HEK293 (cell line): ENCODE results near the gene GCSH.

Experiments
- CTCF ChIA-PET: fragments of 350-600 bp; formaldehyde crosslinking; extraction: SDS; loops from one replicate; lab custom pipeline; 2021; ENCODE audit warnings: antibody characterized with exemption; lab: Yijun Ruan, JAX
- POLR2A ChIA-PET: fragments of 300-600 bp; formaldehyde crosslinking; extraction: SDS; loops from one replicate; lab custom pipeline; 2020; ENCODE audit warnings: antibody characterized with exemption, inconsistent platforms; lab: Yijun Ruan, JAX
- H3K27ac ChIP-seq: fragments of 200-500 bp; sonication (Bioruptor generic); 2 replicates; pipeline ENCODE4 v1.5.1; 2014; ENCODE audit warnings: low read depth, low read length, control low read depth, inconsistent platforms; ENCODE audit errors: extremely low read depth
- H3K36me3 ChIP-seq, 2 experiments: fragments of 200-500 bp in 1 of 2; sonication (Bioruptor generic) in 1 of 2; 1 replicate in 1 of 2; 2 replicates in 1 of 2; pipeline ENCODE4 v1.5.1; 2014 to 2017; ENCODE audit warnings: inconsistent platforms in 2 of 2, low read length in 2 of 2; ENCODE audit not compliant: control insufficient read depth in 2 of 2, insufficient read depth in 1 of 2
- H3K4me1 ChIP-seq: fragments of 200-500 bp; sonication (Bioruptor generic); 2 replicates; pipeline ENCODE4 v1.5.1; 2014; ENCODE audit warnings: mild to moderate bottlenecking, low read length, inconsistent platforms; ENCODE audit not compliant: control insufficient read depth, insufficient read depth
- H3K4me3 ChIP-seq: 2 replicates; pipeline ENCODE4 v1.5.1; 2011; ENCODE audit warnings: low read depth, mild to moderate bottlenecking, control low read depth, low read length, moderate library complexity
- H3K9me3 ChIP-seq: fragments of 200-500 bp; sonication (Bioruptor generic); 2 replicates; pipeline ENCODE4 v1.5.1; 2014; ENCODE audit warnings: low read depth, low read length, inconsistent platforms; ENCODE audit not compliant: control insufficient read depth, insufficient read depth
- ELK4 ChIP-seq: IDR thresholded peaks from 2 replicates; pipeline ENCODE4 v1.6.1; 2011; ENCODE audit warnings: mild to moderate bottlenecking, low read depth, low read length, borderline replicate concordance
- PATZ1 ChIP-seq: fragments of 450-650 bp; formaldehyde crosslinking; IDR thresholded peaks from 2 replicates; pipeline ENCODE4 v1.5.1; 2016; ENCODE audit warnings: missing biosample characterization, missing genetic modification characterization
- SCRT1 ChIP-seq: fragments of 450-650 bp; formaldehyde crosslinking; IDR thresholded peaks from 2 replicates; pipeline ENCODE4 v1.5.1; 2016; ENCODE audit warnings: missing biosample characterization, missing genetic modification characterization, borderline replicate concordance
- SCRT2 ChIP-seq: fragments of 450-650 bp; formaldehyde crosslinking; IDR thresholded peaks from 2 replicates; pipeline ENCODE4 v1.5.1; 2016; ENCODE audit warnings: missing biosample characterization, missing genetic modification characterization
- ZBTB11 ChIP-seq: fragments of 450-650 bp; formaldehyde crosslinking; conservative IDR thresholded peaks from 2 replicates; pipeline ENCODE4 v1.5.1; 2016; ENCODE audit warnings: low read depth, missing biosample characterization, missing genetic modification characterization
- ZNF169 ChIP-seq: fragments of 450-650 bp; formaldehyde crosslinking; IDR thresholded peaks from 2 replicates; pipeline ENCODE4 v1.5.1; 2016; ENCODE audit warnings: missing biosample characterization, missing genetic modification characterization
- ZNF18 ChIP-seq: fragments of 450-650 bp; formaldehyde crosslinking; IDR thresholded peaks from 2 replicates; pipeline ENCODE4 v1.5.1; 2016; ENCODE audit warnings: missing biosample characterization, missing genetic modification characterization
- ZNF23 ChIP-seq: fragments of 450-650 bp; formaldehyde crosslinking; IDR thresholded peaks from 2 replicates; pipeline ENCODE4 v1.5.1; 2016; ENCODE audit warnings: missing biosample characterization, missing genetic modification characterization, borderline replicate concordance
- ZNF501 ChIP-seq: fragments of 450-650 bp; formaldehyde crosslinking; IDR thresholded peaks from 2 replicates; pipeline ENCODE4 v1.5.1; 2016; ENCODE audit warnings: missing biosample characterization, missing genetic modification characterization
- ZNF518A ChIP-seq: fragments of 450-650 bp; formaldehyde crosslinking; conservative IDR thresholded peaks from 2 replicates; pipeline ENCODE4 v1.5.1; 2016; ENCODE audit warnings: low read depth, missing biosample characterization, missing genetic modification characterization
- ZNF610 ChIP-seq: fragments of 450-650 bp; formaldehyde crosslinking; IDR thresholded peaks from 2 replicates; pipeline ENCODE4 v1.5.1; 2016; ENCODE audit warnings: missing biosample characterization, missing genetic modification characterization, borderline replicate concordance
- ZNF639 ChIP-seq: fragments of 450-650 bp; formaldehyde crosslinking; IDR thresholded peaks from 2 replicates; pipeline ENCODE4 v1.5.1; 2016; ENCODE audit warnings: missing biosample characterization, missing genetic modification characterization
- ZSCAN30 ChIP-seq: fragments of 450-650 bp; IDR thresholded peaks from 2 replicates; pipeline ENCODE4 v1.5.1; 2018; ENCODE audit warnings: missing biosample characterization, mild to moderate bottlenecking, missing genetic modification characterization, moderate library complexity
- ZSCAN4 ChIP-seq: fragments of 450-650 bp; formaldehyde crosslinking; IDR thresholded peaks from 2 replicates; pipeline ENCODE4 v1.5.1; 2017; ENCODE audit warnings: missing biosample characterization, missing genetic modification characterization

The GCSH gene

GRCh38 chr16:81107511-81107910 is 11.3 kb upstream of the GCSH start:
- no peaks in the 10 kb centered on the region for H3K4me1 ChIP-seq
- H3K9me3 ChIP-seq, result no peaks in the 10 kb centered on the region
- H3K27ac ChIP-seq, result no peak overlapping the region
- H3K36me3 ChIP-seq, result no peaks in the 10 kb centered on the region
- POLR2A ChIA-PET, result no interaction called here
- no peak for TF ChIP-seq ZNF501 (tag by site-specific recombination)
- TF ChIP-seq ZNF639, result no peak
- no peak for TF ChIP-seq ZSCAN4 (tag by site-specific recombination)
- no peak for TF ChIP-seq ZBTB11 (tag by site-specific recombination)
- TF ChIP-seq PATZ1, result no peak
- TF ChIP-seq SCRT2 (tag by site-specific recombination), result no peak
- TF ChIP-seq SCRT1 (tag by site-specific recombination), result no peak
- no peak for TF ChIP-seq ZNF610 (tag by site-specific recombination)
- no peak for TF ChIP-seq ZNF23 (tag by site-specific recombination)
- no peak for TF ChIP-seq ZNF518A (tag by site-specific recombination)
- TF ChIP-seq ZNF18 (tag by site-specific recombination), result no peak
- no peak for TF ChIP-seq ZSCAN30 (tag by site-specific recombination)
- TF ChIP-seq ELK4, result no peak
- TF ChIP-seq ZNF169, result no peak
- TF ChIP-seq, all 188 proteins: peak for 0
- CTCF ChIA-PET, result interaction anchor here (0.6 to 1.0 kb wide), 2 partner anchors 9 to 87 kb away, joined by 3 read pairs; no protein-coding TSS in a partner anchor
- H3K4me3 ChIP-seq, result no peak overlapping the region
